ENCODE measurements around the gene MAML3.

The MAML3 gene

GRCh38 chr4:140071806-140072205, 82.2 kb downstream of the MAML3 start:
- peak; percentile 29 to 58 for DNase-seq (ENCODE audit: low read depth in 2 of 2)

GRCh38 chr4:140070973-140071372, 83.0 kb downstream of the MAML3 start:
- DNase-seq (ENCODE audit: low read depth in 2 of 2) = no peak

- no peak for DNase-seq (ENCODE audit: low read depth in 2 of 2)
These were observed 83.6 kb downstream of the MAML3 start for GRCh38 chr4:140070366-140070765.

- no peak for DNase-seq (ENCODE audit: low read depth in 2 of 2)
These were observed 84.9 kb downstream of the MAML3 start for GRCh38 chr4:140069066-140069465.

- DNase-seq (ENCODE audit: low read depth in 2 of 2) = no peak
These were observed 85.7 kb downstream of the MAML3 start for GRCh38 chr4:140068271-140068670.

- DNase-seq (ENCODE audit: low read depth in 2 of 2) = no peak
These were observed 87.7 kb downstream of the MAML3 start for GRCh38 chr4:140066031-140066930.

GRCh38 chr4:140065393-140065792, 88.6 kb downstream of the MAML3 start:
- no peak for DNase-seq (ENCODE audit: low read depth in 2 of 2)

- no peak for DNase-seq (ENCODE audit: low read depth in 2 of 2)
These were observed 92.2 kb downstream of the MAML3 start for GRCh38 chr4:140061659-140062289.

- no peak for DNase-seq (ENCODE audit: low read depth in 2 of 2)
These were observed 92.8 kb downstream of the MAML3 start for GRCh38 chr4:140061194-140061593.

GRCh38 chr4:140059159-140059558, 94.8 kb downstream of the MAML3 start:
- no peak for DNase-seq (ENCODE audit: low read depth in 2 of 2)

GRCh38 chr4:140057701-140058100, 96.3 kb downstream of the MAML3 start:
- DNase-seq (ENCODE audit: low read depth in 2 of 2) = no peak

GRCh38 chr4:140056015-140056414, 98.0 kb downstream of the MAML3 start:
- DNase-seq (ENCODE audit: low read depth in 2 of 2) = no peak

- DNase-seq (ENCODE audit: low read depth in 2 of 2) = no peak
These were observed 99.1 kb downstream of the MAML3 start for GRCh38 chr4:140054861-140055260.

GRCh38 chr4:140053185-140053584, 100.8 kb downstream of the MAML3 start:
- DNase-seq (ENCODE audit: low read depth in 2 of 2) = no peak

- DNase-seq (ENCODE audit: low read depth in 2 of 2) = peak; percentile 16 to 23
These were observed 101.9 kb downstream of the MAML3 start for GRCh38 chr4:140052050-140052449.

GRCh38 chr4:140049849-140050637, 103.9 kb downstream of the MAML3 start:
- no peak for DNase-seq (ENCODE audit: low read depth in 2 of 2)

GRCh38 chr4:140049024-140049848, 104.7 kb downstream of the MAML3 start:
- peak; percentile 5 to 28 for DNase-seq (ENCODE audit: low read depth in 2 of 2)

- DNase-seq (ENCODE audit: low read depth in 2 of 2) = no peak
These were observed 105.5 kb downstream of the MAML3 start for GRCh38 chr4:140048419-140048995.

GRCh38 chr4:140047786-140048185, 106.2 kb downstream of the MAML3 start:
- DNase-seq (ENCODE audit: low read depth in 2 of 2) = no peak

GRCh38 chr4:140047017-140047640, 106.9 kb downstream of the MAML3 start:
- DNase-seq (ENCODE audit: low read depth in 2 of 2) = no peak

- DNase-seq (ENCODE audit: low read depth in 2 of 2) = no peak
These were observed 107.4 kb downstream of the MAML3 start for GRCh38 chr4:140046543-140046942.

All from stimulated activated CD4-positive, alpha-beta T cell treated with anti-CD3 and anti-CD28 coated beads, Interleukin-1b, Interleukin-23, amount 100 ng/mL, for 4 hours (primary cell).